ENCODE results near the gene KIF1A. TPM values are rescaled to one million over a fixed set of nuclear protein-coding genes. Genes with fewer than 3 reads are reported as not detected.

The KIF1A gene
- total RNA-seq, 1 donor, result not detected

GRCh38 chr2:240730501-240731177 is 89.4 kb downstream of the KIF1A start:
- no peak overlapping the region for H3K4me3 ChIP-seq (ENCODE audit: low read depth, low read length)
- DNase-seq (ENCODE audit: low read depth), result no peak
- TF ChIP-seq CTCF (IDR thresholded peaks at IDR 0.05; ENCODE audit: insufficient read depth, low read depth, low read length), result no peak

- DNase-seq (ENCODE audit: low read depth), result peak; percentile 2
- no peak overlapping the region for H3K4me3 ChIP-seq (ENCODE audit: low read depth, low read length)
- no peak for TF ChIP-seq CTCF (IDR thresholded peaks at IDR 0.05; ENCODE audit: insufficient read depth, low read depth, low read length)
Measured at GRCh38 chr2:240728827-240729226, 91.2 kb downstream of the KIF1A start.

- no peak for TF ChIP-seq CTCF (IDR thresholded peaks at IDR 0.05; ENCODE audit: insufficient read depth, low read depth, low read length)
- H3K4me3 ChIP-seq (ENCODE audit: low read depth, low read length), result no peak overlapping the region
- no peak for DNase-seq (ENCODE audit: low read depth)
Measured at GRCh38 chr2:240728361-240728760, 91.7 kb downstream of the KIF1A start.

- TF ChIP-seq CTCF (IDR thresholded peaks at IDR 0.05; ENCODE audit: insufficient read depth, low read depth, low read length), result no peak
Measured at GRCh38 chr2:240727913-240728312, 92.1 kb downstream of the KIF1A start.

GRCh38 chr2:240727439-240727838 is 92.6 kb downstream of the KIF1A start:
- TF ChIP-seq CTCF (IDR thresholded peaks at IDR 0.05; ENCODE audit: insufficient read depth, low read depth, low read length), result no peak

More at GRCh38 chr2:240727913-240728312, 92.1 kb downstream of the KIF1A start:
- no peak for DNase-seq (ENCODE audit: low read depth)
- no peak overlapping the region for H3K4me3 ChIP-seq (ENCODE audit: low read depth, low read length)

GRCh38 chr2:240726876-240727275 is 93.1 kb downstream of the KIF1A start:
- TF ChIP-seq CTCF (IDR thresholded peaks at IDR 0.05; ENCODE audit: insufficient read depth, low read depth, low read length), result no peak
- DNase-seq (ENCODE audit: low read depth), result no peak
- H3K4me3 ChIP-seq (ENCODE audit: low read depth, low read length), result no peak overlapping the region

More at GRCh38 chr2:240727439-240727838, 92.6 kb downstream of the KIF1A start:
- H3K4me3 ChIP-seq (ENCODE audit: low read depth, low read length), result no peak overlapping the region
- no peak for DNase-seq (ENCODE audit: low read depth)

- TF ChIP-seq CTCF (IDR thresholded peaks at IDR 0.05; ENCODE audit: insufficient read depth, low read depth, low read length), result no peak
- no peak for DNase-seq (ENCODE audit: low read depth)
- H3K4me3 ChIP-seq (ENCODE audit: low read depth, low read length), result no peak overlapping the region
Measured at GRCh38 chr2:240725671-240726070, 94.3 kb downstream of the KIF1A start.
